Heart left ventricle (tissue), 13 donors: ENCODE data around the gene DENND6B.

Experiments used
- CTCF ChIP-seq, 12 donors: fragments of 200-600 bp; sonication (generic) in 4 of 12; IDR thresholded peaks; one replicate each; pipeline versions ENCODE4 v1.5.0 to v1.8.0; 2018 to 2022; ENCODE audit warnings: antibody characterized with exemption in 12 of 12, mild to moderate bottlenecking in 5 of 12
- POLR2A ChIP-seq, 2 donors: fragments of 450-650 bp; IDR thresholded peaks; one replicate each; pipeline ENCODE4 v1.6.1; 2017; ENCODE audit warnings: antibody characterized with exemption in 2 of 2, mild to moderate bottlenecking in 2 of 2, moderate library complexity in 2 of 2
- donor health status: ischemic (EF 13 %, LVEDD 7.1; RV severe dilation, severe dysfunction).
- donor health status: DM: no; HTN: yes; CAD: no.
- donor health status: DM: no; HTN: no; CAD: no.
- donor health status: ischemic (EF 25% LVEDD 6.9; RV normal size, moderate dysfunction).
- donor health status: ischemic (EF 25% LVEDD 5.7; RV mildly dilated, moderate dysfunction).
- donor health status: ischemic (EF 35%, LVEDD 5.7; RV mildly dilated, moderate dysfunction).
- donor health status: nonischemic (EF 11% LVEDD 7.7; RV severe dilation, severe dysfunction).
- donor health status: DM: yes; HTN: yes; CAD: no.
- donor health status: PGD.
- donor health status: ischemic (EF 29% LVEDD 5.4; RV normal size, mild dysfunction).
- donor health status: nonischemic (EF 23%, LVEDD 6.1; RV moderate dilation, normal function).

GRCh38 chr22:50284479-50284878, 42.3 kb downstream of the DENND6B start:
- TF ChIP-seq CTCF (IDR thresholded peaks at IDR 0.05) (no peak), POLR2A (IDR thresholded peaks at IDR 0.05) (no peak)
